ENCODE results near the gene COL20A1. TPM values are rescaled to one million over a fixed set of nuclear protein-coding genes. Genes with fewer than 3 reads are reported as not detected.
"Not testable (repeated sequence)": the region's sequence is repeated elsewhere in the genome, so short reads cannot be mapped to it uniquely, and the experiment has no call there.

COL20A1 gene
- total RNA-seq, 4 donors from 2014 or later = not detected

DNA sequence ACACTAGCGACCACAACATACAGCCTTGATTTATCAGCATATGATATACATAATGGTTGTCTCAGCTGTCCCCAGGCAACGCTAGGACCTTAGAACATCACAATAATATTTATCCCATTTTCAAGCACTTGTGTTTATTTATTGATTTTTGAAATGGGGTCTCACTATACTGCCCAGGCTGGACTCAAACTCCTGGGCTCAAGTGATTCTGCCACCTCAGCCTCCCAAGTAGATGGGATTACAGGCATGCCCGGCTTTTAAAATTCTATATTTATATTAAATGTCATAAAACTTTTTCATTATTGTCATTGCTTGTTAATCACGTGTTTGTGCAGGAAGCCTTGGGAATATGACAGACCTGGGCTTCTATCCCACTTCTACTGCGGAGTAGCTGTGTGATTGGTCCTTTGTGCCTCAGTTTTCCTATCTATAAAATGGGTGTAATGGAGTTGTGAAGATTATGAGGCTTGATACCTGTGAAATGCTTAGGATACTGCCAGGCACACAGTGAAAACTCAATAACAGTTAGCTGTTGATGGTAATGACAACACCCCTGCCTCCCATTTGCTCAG lies 10.2 kb downstream of the COL20A1 start:
- WGBS, 2 donors = 71 to 74% methylated on average over 5 of the region's 5 CpGs
- no peak for TF ChIP-seq POLR2A (IDR thresholded peaks at IDR 0.05)
- TF ChIP-seq, protein P1, sequence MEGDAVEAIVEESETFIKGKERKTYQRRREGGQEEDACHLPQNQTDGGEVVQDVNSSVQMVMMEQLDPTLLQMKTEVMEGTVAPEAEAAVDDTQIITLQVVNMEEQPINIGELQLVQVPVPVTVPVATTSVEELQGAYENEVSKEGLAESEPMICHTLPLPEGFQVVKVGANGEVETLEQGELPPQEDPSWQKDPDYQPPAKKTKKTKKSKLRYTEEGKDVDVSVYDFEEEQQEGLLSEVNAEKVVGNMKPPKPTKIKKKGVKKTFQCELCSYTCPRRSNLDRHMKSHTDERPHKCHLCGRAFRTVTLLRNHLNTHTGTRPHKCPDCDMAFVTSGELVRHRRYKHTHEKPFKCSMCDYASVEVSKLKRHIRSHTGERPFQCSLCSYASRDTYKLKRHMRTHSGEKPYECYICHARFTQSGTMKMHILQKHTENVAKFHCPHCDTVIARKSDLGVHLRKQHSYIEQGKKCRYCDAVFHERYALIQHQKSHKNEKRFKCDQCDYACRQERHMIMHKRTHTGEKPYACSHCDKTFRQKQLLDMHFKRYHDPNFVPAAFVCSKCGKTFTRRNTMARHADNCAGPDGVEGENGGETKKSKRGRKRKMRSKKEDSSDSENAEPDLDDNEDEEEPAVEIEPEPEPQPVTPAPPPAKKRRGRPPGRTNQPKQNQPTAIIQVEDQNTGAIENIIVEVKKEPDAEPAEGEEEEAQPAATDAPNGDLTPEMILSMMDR (IDR thresholded peaks at IDR 0.05) = no peak

DNA sequence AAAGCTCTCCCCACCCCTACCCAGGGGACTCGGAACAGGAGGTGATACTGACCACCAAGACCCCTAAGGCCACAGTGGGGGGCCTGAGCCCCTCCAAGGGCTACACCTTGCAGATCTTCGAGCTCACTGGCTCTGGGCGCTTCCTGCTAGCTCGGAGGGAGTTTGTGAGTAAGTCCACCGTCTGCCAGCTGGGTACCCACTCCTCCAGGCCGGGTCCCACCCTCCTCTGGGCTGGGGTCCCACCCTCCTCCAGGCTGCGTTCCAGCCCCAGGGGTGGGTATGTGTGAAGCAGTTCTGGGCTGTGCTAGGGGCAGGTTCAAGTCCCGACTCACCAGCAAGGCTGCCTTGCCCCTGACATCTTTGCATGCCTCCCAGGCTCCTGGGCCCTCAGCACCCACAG lies 12.4 kb downstream of the COL20A1 start:
- intact Hi-C loops (cut with DNase I; ENCODE audit: low total_unique reads) = no loop called here
- no peak for DNase-seq (ENCODE audit: low spot score in 2 of 2)
- TF ChIP-seq, protein P1 (IDR thresholded peaks at IDR 0.05) = no peak
- no peak for TF ChIP-seq POLR2A (IDR thresholded peaks at IDR 0.05)
- WGBS, 2 donors = 48 to 62% methylated on average over 7 of the region's 8 CpGs
- H3K4me3 ChIP-seq (ENCODE audit: low read depth, poor library complexity, severe bottlenecking) = no peak overlapping the region

More for the DNA sequence above, 10.2 kb downstream of the COL20A1 start:
- intact Hi-C loops (cut with DNase I; ENCODE audit: low total_unique reads) = no loop called here
- H3K4me3 ChIP-seq (ENCODE audit: low read depth, poor library complexity, severe bottlenecking) = no peak overlapping the region
- DNase-seq (ENCODE audit: low spot score in 2 of 2) = no peak

- intact Hi-C loops (cut with DNase I; ENCODE audit: low total_unique reads); DNase-seq (ENCODE audit: low spot score in 2 of 2); H3K4me3 ChIP-seq (ENCODE audit: low read depth, poor library complexity, severe bottlenecking): not testable (repeated sequence)
- 76 to 92% methylated on average over 17 to 24 of the region's 30 CpGs for whole genome bisulfite sequencing, 2 donors
Measured at GRCh38 chr20:63305933-63306672, 13.1 kb downstream of the COL20A1 start.

DNA sequence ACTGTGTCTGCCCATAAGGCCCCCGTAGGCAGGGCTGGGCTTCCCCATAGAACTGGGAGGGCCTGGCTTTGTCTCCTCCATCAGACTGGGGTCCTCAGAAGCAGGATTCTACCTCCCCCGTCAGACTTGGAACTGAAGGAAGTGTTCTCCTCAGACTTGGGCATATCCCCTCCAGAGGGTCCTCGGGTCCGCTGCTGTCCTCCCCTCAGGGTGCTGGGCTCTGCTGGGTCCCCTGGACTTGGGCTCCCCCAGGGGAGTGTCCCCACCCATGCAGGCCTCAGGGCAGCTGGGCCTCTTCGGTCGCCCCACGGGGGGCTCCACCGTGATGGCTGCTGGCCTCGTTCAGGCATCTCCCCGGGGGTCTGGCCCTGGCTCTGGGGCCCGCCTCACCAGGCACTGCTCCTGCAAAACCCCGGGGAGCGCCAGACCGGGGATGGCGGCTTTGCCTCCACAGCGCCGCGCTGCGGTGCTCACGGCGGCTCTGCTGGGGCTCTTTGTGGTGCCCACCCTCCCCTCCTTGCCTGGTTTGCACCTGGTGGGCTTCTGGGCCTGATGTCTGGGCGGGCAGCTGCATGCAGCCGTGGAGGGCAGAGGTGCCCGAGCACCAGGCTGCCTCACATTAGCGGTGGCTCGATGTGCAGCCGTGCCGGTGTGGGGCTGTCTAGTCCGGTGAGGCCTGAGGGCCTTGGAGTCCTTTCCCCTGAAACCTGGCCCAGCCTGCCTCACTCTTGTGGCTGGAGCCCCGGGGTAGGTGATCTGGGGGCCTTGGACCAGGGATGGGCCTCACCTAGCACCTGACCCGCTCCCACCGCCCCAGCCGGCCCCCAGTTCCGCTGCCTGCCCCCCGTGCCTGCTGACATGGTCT lies 13.9 kb downstream of the COL20A1 start:
- WGBS, 2 donors = 72 to 81% methylated on average over 11 to 12 of the region's 35 CpGs
- TF ChIP-seq, protein P1 (IDR thresholded peaks at IDR 0.05) = no peak
- TF ChIP-seq POLR2A (IDR thresholded peaks at IDR 0.05) = no peak
- H3K4me3 ChIP-seq (ENCODE audit: low read depth, poor library complexity, severe bottlenecking) = no peak overlapping the region
- no peak for DNase-seq (ENCODE audit: low spot score in 2 of 2)
- intact Hi-C loops (cut with DNase I; ENCODE audit: low total_unique reads) = no loop called here

DNA sequence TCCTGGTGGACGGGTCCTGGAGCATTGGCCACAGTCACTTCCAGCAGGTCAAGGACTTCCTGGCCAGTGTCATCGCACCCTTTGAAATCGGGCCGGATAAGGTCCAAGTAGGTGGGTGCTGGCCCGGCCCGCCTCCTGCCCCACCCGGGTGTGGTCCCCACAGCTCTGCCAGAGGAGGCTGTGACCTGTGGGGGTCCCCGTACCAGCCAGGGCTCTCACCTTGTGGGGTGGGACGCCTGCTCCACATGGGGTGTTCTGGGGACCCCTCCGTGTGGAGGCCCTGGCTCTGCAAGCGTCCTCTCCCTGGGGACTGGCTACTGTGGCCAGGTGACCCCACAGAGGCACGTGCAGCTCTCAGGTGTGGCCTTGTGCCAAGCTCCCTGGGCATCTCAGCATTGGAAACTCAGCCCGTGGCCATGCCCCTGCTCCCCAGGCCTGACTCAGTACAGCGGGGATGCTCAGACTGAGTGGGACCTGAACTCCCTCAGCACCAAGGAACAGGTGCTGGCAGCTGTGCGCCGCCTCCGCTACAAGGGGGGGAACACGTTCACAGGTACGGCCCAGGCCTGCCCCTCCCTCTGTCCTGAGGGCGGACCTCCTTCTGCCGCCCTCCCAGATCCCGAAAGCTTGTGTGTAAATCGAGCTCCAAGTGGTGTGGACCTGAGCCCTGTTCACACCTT lies 14.7 kb downstream of the COL20A1 start:
- no peak overlapping the region for H3K4me3 ChIP-seq (ENCODE audit: low read depth, poor library complexity, severe bottlenecking)
- WGBS, 2 donors = 41 to 60% methylated on average over 16 to 21 of the region's 23 CpGs
- intact Hi-C loops (cut with DNase I; ENCODE audit: low total_unique reads) = no loop called here
- DNase-seq (ENCODE audit: low spot score in 2 of 2) = no peak
- TF ChIP-seq, protein P1 (IDR thresholded peaks at IDR 0.05) = no peak
- TF ChIP-seq POLR2A (IDR thresholded peaks at IDR 0.05) = no peak
